GM21528 (cell line): ENCODE measurements around the gene TFAP2E.
A peak's percentile ranks its signal among the peaks of the same experiment; 100 is the strongest.

Experiments used
- ATAC-seq: cut with Tn5 transposase; IDR thresholded peaks from one replicate; pipeline ENCODE4 v1.9.1; 2021; ENCODE audit warnings: mild to moderate bottlenecking, moderate library complexity; ENCODE audit not compliant: unreplicated experiment, low FRiP score

TFAP2E gene

DNA sequence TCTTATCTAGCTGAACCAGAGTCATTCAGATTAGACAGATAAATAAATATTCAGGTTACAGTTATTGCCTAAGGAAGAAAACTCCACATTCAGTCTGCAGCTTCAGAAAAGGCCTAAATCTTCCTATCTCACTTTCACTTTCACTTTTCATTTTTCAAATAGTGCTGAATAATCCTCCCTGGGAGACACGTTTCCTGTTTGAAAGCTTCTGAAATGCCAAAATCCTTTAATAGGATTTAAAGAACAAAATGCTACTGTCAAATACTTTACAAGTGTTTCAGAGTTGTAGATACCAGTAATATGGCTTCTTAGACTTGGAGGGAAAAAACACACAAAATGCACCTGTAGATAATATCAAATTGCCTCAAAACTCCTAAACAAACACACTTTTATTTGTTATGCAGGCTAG is 64.3 kb downstream of the TFAP2E start:
- ATAC-seq: no peak

DNA sequence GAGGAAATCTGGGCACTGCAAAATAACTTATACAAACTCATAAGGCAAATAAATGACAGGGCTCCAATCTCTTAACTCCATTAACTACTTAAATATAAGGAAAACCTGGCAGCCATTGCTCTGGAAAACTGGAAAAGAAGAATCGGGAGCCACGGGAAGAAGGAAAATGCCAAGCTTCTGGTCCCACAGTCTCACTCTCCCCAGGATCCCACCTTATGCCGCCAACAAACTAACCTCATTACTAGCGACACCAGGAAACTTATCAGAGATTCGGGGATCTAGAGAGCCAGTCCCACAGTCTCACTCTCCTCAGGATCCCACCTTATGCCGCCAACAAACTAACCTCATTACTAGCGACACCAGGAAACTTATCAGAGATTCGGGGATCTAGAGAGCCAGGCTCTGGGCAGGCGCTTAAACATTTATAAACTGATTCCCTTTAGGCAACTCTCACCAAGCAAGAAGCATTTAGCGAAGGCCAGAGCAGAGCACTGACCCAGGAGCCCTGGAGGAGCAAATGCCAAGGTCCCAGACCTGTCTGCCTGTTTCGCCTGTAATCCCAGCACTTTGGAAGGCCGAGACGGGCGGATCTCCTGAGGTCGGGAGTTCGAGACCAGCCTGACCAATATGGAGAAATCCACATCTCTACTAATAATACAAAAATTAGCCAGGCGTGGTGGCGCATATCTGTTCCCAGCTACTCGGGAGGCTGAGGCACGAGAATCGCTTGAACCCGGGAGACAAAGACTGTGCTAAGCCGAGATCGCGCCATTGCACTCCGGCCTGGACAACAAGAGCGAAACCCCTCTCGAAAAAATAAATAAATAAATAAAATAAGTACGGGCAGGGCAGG is 67.5 kb downstream of the TFAP2E start:
- no peak for ATAC-seq

DNA sequence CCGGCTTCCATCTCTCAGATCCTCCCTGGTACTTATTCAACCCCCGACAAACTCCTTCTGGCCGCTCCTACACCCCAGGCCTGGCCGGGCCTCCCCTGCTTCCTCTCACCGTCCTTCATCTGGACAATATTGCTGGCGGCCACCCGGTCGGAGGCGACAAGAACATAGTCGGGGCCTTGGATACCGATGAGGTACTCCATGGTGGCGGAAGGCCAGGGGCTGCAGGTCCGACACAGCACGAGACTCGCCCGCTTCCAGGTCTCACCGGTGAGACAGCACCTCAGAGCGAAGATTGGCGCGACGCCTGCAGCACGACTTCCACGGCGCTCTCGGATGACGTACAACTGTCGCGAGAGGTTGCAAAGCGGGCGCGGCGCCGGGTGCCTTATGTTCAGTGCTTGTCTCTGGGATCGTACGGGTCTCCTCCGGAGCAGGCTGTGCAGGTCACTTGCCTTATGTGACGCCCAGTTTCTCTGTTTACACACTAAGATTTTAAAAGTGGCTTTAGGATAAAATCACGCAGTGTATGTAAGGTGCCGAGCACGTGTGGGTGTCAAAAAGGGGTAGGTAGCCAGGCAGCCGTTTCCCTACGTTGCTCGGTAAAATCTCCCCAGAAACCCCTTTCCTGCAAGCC is 68.2 kb downstream of the TFAP2E start, which contains the start of gene PSMB2:
PSMB2 (minus strand) TSS at position 294 of the 634 bp plus-strand sequence; CDS start at position 200, 94 bp downstream.
- ATAC-seq: peak; percentile 73

DNA sequence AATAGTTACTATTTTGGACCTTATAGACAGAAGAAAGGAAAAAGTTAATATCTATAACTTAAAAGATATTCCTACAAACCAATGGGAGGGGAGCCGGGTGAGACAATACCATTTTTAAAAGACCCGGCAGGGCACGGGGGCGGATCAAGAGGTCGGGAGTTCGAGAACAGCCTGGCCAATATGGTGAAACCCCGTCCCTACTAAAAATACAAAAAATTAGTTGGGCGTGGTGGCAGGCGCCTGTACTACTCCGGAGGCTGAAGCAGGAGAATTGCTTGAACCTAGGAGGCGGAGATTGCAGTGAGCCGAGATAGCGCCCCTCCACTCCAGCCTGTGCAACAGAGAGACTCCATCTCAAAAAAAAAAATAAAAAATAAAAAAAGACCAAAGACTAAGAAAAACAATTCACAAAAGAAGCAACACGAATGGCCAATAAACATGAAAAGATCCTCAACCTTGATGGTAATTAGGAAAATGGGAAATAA is 69.4 kb downstream of the TFAP2E start:
- ATAC-seq: no peak

DNA sequence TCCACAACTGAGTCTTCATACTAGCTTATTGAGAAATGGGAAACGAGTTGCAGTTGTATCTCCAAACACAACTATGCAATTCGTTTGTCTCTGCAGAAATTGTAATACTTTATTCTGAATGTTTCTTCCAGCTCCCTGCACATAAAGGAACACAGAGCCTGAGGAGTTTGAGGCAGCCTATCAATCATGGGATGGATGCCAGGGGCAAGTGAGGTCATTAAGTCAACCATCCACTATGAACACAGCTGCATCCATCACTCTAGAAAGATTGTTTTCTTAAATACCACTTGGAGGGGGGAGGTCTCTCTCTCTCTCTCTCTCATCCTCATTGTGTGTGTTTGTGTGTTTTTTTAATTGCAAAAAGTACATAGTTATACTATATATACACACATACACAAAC is 71.1 kb downstream of the TFAP2E start:
- no peak for ATAC-seq
